Right forelimb (tissue), 1 donor: ENCODE results near the gene IGSF21.

Experiments used
- DNase-seq: peaks from one replicate; pipeline ENCODE4 v3.0.0-alpha.2; 2018

The IGSF21 gene

GRCh38 chr1:18121072-18121820 is 13.6 kb downstream of the IGSF21 start:
- DNase-seq = no peak

- no peak for DNase-seq
Measured at GRCh38 chr1:18123467-18123992, 15.9 kb downstream of the IGSF21 start.

- no peak for DNase-seq
Measured at GRCh38 chr1:18124977-18125376, 17.4 kb downstream of the IGSF21 start.

- no peak for DNase-seq
Measured at GRCh38 chr1:18126616-18127015, 19.0 kb downstream of the IGSF21 start.

GRCh38 chr1:18128298-18128697 is 20.7 kb downstream of the IGSF21 start:
- no peak for DNase-seq

- no peak for DNase-seq
Measured at GRCh38 chr1:18130356-18130755, 22.8 kb downstream of the IGSF21 start.

- no peak for DNase-seq
Measured at GRCh38 chr1:18132022-18132710, 24.6 kb downstream of the IGSF21 start.

GRCh38 chr1:18132711-18133541 is 25.3 kb downstream of the IGSF21 start:
- DNase-seq = no peak

GRCh38 chr1:18134324-18135046 is 26.9 kb downstream of the IGSF21 start:
- no peak for DNase-seq

GRCh38 chr1:18137759-18138345 is 30.3 kb downstream of the IGSF21 start:
- no peak for DNase-seq

GRCh38 chr1:18139198-18139981 is 31.8 kb downstream of the IGSF21 start:
- no peak for DNase-seq

- DNase-seq = no peak
Measured at GRCh38 chr1:18140411-18140810, 32.8 kb downstream of the IGSF21 start.

GRCh38 chr1:18141661-18142060 is 34.1 kb downstream of the IGSF21 start:
- no peak for DNase-seq

- no peak for DNase-seq
Measured at GRCh38 chr1:18142471-18142870, 34.9 kb downstream of the IGSF21 start.

GRCh38 chr1:18142969-18143368 is 35.4 kb downstream of the IGSF21 start:
- DNase-seq = no peak

- DNase-seq = no peak
Measured at GRCh38 chr1:18144062-18144461, 36.5 kb downstream of the IGSF21 start.

GRCh38 chr1:18144916-18145647 is 37.5 kb downstream of the IGSF21 start:
- no peak for DNase-seq

GRCh38 chr1:18145851-18146618 is 38.4 kb downstream of the IGSF21 start:
- DNase-seq = no peak

GRCh38 chr1:18146886-18147285 is 39.3 kb downstream of the IGSF21 start:
- no peak for DNase-seq

GRCh38 chr1:18147672-18148071 is 40.1 kb downstream of the IGSF21 start:
- no peak for DNase-seq
